ENCODE measurements around the gene MAPKAPK2.

GRCh38 chr1:206783506-206783905, 98.8 kb downstream of the MAPKAPK2 start:
- TF ChIP-seq POLR2A (IDR thresholded peaks at IDR 0.05; ENCODE audit: low read length) = no peak
- no peak for TF ChIP-seq GATA1 (IDR thresholded peaks at IDR 0.05; ENCODE audit: low read depth, low read length)
